ENCODE data around the gene STARD10. TPM values are rescaled to one million over a fixed set of nuclear protein-coding genes. Genes with fewer than 3 reads are reported as not detected.
"Not testable (repeated sequence)": the region's sequence is repeated elsewhere in the genome, so short reads cannot be mapped to it uniquely, and the experiment has no call there.

STARD10 gene
- total RNA-seq, 1 donor from 2014 or later: 27.2 TPM

GRCh38 chr11:72827656-72828055 lies 33.8 kb upstream of the STARD10 start:
- intact Hi-C loops (cut with DNase I); DNase-seq (ENCODE audit: low spot score); ATAC-seq: not testable (repeated sequence)

- DNase-seq (ENCODE audit: low spot score) (no peak), ATAC-seq (no peak)
- intact Hi-C loops (cut with DNase I): no loop called here
These were observed 33.2 kb upstream of the STARD10 start for GRCh38 chr11:72826942-72827480.

GRCh38 chr11:72826191-72826941 lies 32.5 kb upstream of the STARD10 start:
- ATAC-seq: no peak
- DNase-seq (ENCODE audit: low spot score): no peak
- intact Hi-C loops (cut with DNase I): no loop called here

DNA sequence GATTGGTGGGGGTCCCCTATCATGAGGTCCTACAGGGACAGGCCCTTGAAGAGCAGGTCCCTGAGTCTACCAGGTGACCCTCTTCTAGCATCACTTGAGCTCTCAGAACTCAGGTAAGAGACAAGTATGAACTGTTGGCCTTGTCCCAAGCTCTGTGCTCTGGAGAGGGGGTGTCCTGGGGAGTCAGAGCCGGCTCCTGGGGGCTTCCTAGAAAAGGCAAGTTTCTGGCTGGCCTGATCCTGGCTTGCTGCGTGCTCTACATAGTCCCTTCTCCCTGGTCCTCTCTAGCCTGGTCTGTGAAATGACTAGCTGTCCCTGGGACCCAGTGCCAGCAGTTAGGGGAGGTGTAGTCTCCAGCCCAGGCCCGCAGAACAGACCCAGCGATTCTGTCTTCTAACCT lies 31.8 kb upstream of the STARD10 start:
- intact Hi-C loops (cut with DNase I): no loop called here
- no peak for ATAC-seq
- DNase-seq (ENCODE audit: low spot score): no peak

DNA sequence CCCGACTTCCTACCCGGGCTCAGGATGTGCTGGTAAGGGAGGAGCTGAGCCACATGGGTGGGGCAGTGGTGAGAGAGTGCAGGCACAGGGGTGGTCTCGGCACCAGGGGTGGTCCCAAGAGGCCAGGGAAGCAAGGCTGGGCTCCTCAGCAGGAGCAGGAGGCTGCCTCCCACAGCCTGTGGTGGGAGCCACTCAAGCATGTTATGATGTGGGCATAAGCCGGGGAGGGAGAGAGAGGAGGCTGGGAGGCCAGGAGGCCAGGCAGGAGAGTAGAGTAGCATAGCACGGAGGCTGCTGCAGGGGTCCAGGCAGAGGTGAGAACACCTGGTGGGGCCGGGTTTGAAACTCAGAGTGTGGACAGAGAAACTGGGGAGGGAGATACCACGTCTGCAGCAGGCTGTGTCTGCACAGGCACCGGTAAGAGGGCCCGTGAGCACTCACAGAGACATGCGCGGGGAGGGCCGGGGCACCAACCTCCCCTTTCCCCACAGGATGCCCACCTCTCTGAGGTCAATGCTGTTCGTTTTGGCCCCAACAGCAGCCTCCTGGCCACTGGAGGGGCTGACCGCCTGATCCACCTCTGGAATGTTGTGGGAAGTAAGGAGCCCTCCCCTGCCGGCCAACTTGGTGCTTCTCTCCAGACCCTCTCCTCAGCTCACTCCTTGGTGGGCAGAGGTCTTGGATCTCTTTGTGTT lies 31.1 kb upstream of the STARD10 start:
- intact Hi-C loops (cut with DNase I): no loop called here
- no peak for ATAC-seq
- no peak for DNase-seq (ENCODE audit: low spot score)

DNA sequence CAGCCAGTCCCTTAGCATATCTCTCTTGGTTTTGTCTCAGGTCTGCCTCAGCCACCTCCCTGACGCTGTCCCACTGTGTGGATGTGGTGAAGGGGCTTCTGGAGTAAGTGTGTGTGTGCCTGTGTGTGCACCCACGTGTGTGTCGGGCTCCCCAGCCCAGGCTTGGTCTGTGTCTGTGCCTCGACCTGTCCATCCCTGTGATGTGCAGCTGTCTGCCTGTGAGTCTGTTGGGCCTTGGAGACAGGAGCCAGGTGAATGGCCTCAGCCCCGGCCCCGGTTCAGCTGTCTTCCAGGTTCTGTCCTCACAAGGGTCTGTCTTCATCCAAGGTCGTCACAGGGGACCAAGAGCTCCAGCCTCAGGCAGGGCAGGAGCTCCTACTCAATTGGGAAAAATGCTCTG lies 30.2 kb upstream of the STARD10 start:
- DNase-seq (ENCODE audit: low spot score) (no peak), ATAC-seq (no peak)
- intact Hi-C loops (cut with DNase I): no loop called here

DNA sequence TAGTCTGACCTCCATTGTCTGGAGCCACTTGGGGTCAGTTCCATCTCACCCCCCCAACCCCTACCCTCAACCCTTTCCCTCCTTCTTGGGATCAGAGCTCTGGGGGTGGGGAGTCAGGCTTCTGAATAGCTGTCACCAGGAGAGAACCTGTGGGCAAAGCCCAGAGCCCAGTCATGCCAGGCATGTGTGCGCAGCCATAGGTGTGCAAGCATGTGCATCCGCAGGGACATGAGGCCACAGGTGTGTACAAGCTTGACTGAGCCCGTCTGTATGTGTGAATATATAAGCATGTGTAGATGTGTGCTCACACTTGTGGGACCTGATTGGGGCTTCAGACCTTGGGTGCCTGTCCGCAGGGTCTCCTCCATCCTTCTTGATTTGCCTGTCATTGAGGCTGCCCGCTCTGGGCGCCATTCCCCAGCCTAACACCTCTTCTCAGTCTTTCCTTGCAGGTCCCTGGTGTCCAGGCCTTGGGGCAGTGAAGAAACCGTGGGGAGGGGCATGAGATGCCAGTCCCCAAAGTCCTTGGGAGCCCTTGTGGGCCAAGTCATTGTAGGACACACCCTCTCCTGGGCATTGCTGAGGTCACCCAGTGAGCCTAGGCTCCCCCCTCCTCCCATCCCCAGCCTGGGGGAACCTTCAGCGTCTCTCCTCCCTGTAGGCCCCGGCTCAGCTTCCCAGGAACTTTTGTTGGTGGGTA lies 29.4 kb upstream of the STARD10 start:
- ATAC-seq (no peak), DNase-seq (ENCODE audit: low spot score) (peak; percentile 59)
- intact Hi-C loops (cut with DNase I): no loop called here

DNA sequence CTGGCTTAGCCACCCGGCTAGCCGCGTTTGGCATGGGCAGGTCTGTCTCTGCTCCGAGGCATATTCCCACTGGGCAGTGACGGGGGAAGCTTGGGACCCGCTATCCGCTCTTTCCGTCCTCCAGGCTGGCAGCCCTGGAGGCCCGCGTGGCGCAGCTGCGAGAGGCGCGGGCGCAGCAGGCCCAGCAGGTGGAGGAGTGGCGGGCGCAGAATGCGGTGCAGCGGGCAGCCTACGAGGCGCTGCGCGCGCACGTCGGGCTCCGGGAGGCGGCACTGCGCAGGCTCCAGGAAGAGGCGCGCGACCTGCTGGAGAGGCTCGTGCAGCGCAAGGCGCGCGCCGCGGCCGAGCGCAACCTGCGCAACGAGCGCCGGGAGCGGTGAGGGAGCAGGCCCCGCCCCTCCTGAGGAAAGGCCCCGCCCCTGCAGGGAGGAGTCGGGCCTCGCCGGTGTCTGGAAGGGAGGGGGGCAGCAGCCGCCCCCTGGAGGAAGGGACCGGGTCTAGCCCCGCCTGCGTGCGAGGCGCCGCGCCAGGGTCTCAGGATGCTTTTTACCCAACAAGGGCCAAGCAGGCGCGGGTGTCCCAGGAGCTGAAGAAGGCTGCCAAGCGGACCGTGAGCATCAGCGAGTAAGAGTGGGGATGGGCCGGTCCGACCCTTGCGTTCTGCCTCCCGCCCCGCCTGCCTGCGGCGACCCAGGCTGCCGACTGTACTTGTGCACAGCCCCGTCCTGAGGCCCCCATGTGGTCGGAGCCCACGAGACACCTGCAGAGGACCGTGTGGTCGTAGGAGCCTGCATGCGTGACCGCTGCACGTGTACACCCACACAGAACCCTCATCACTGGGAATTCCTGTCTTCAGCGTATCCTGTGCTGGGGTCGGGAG lies 28.3 kb upstream of the STARD10 start:
- DNase-seq (ENCODE audit: low spot score) (peak; percentile 93), ATAC-seq (peak; percentile 86)
- intact Hi-C loops (cut with DNase I): no loop called here

- peak; percentile 67 for DNase-seq (ENCODE audit: low spot score)
These were observed 27.5 kb upstream of the STARD10 start for GRCh38 chr11:72821221-72821919.

GRCh38 chr11:72820439-72821139 lies 26.7 kb upstream of the STARD10 start:
- no peak for DNase-seq (ENCODE audit: low spot score)
- intact Hi-C loops (cut with DNase I): no loop called here
- ATAC-seq: no peak

More at GRCh38 chr11:72821221-72821919, 27.5 kb upstream of the STARD10 start:
- intact Hi-C loops (cut with DNase I): no loop called here
- no peak for ATAC-seq

DNA sequence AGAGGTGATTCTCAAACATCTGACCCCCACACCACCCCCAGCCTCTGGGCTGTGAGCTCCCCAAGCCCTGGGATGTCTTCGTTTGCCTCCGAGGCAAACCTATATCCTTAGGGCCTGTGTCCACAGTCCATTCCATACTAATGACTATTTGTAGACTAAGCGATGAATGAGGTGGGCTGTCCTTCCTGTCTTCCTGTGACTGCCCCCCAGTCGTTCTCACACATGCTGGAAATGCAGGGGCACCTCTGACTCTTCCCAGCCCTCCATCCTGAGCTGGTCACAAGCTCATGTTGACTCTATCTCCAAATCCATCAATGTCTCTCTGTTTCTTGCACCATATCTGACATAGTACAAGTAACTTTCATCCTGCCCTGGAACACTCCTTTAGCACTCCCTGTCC lies 25.1 kb upstream of the STARD10 start:
- intact Hi-C loops (cut with DNase I): no loop called here
- no peak for ATAC-seq
- DNase-seq (ENCODE audit: low spot score): no peak

GRCh38 chr11:72817966-72818365 lies 24.1 kb upstream of the STARD10 start:
- intact Hi-C loops (cut with DNase I): no loop called here
- ATAC-seq (no peak), DNase-seq (ENCODE audit: low spot score) (no peak)

DNA sequence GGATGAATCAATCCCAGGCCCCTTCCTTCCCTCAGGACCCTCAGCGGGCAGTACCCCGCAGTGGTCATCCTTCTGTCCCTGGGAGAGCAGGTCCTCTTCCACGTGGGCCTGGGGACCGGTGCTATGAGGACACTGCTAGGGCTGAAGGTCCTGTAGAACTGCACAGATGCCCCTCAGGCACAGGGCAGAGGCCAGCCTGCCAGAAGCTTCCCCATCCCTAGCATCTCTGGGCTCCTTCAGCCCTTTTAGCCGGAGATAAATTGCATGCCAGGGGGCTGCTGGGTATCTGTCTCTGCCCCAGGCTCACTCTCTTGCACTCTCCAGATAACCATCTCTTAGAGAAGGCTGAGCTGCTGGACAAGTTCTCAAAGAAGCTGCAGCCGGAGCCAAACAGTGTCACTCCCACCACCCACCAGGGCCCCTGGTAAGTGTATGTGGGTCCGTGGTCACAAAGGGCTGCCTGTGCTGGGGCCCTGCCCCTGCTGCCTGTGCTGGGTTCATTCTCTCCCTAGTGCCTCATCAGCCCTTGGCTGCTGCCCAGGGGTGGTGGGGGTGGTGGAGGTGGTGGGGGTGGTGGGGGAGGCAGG lies 22.6 kb upstream of the STARD10 start:
- DNase-seq (ENCODE audit: low spot score): peak; percentile 60
- ATAC-seq: no peak
- intact Hi-C loops (cut with DNase I): no loop called here

DNA sequence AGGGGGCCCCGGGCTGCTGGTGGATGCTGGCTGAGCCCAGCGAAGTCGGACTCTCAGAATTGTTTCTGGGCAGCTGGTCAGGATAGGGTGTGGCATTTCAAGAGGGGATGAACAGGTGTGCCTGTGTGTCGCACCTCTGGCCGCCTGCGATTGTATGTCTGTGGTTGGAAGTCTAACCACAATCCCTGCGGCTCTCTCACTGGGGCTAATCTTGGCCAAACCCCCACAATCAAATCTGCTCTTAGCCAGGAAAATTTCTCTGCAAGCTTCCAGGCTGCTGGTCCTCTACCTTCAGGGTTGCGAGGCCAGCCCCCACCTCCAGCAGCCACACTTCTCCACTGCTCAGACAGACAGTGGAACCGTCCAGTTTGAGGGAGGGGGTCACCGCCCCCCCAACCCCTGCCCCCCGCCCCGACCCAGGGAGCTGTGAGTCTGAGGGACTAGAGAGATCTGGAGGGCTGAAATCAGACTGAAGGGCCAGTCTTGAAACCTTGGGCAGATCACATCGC lies 21.3 kb upstream of the STARD10 start:
- intact Hi-C loops (cut with DNase I): no loop called here
- no peak for ATAC-seq
- DNase-seq (ENCODE audit: low spot score): no peak

- DNase-seq (ENCODE audit: low spot score) (peak; percentile 78), ATAC-seq (peak; percentile 93)
- intact Hi-C loops (cut with DNase I): no loop called here
These were observed 20.7 kb upstream of the STARD10 start, which contains the start of gene ATG16L2 for GRCh38 chr11:72814286-72815109. Gene ATG16L2 (plus strand): TSS chr11:72814411. CDS start chr11:72814446, 35 bp downstream.

- intact Hi-C loops (cut with DNase I): no loop called here
- ATAC-seq: peak; percentile 85
- peak; percentile 93 for DNase-seq (ENCODE audit: low spot score)
These were observed 20.0 kb upstream of the STARD10 start for GRCh38 chr11:72813740-72814285.
